Tibial artery (tissue), 4 donors: ENCODE data around the gene PKP4.

Source experiments
- DNase-seq, 2 donors: peaks; one replicate each; pipeline ENCODE4 v3.0.0-alpha.2; 2019
- H3K27ac ChIP-seq, 2 donors: fragments of 200-600 bp; sonication (generic) in 1 of 2; 1 replicate in 1 of 2; 2 replicates in 1 of 2; pipeline ENCODE4 v1.5.1; 2018 to 2019; ENCODE audit warnings: mild to moderate bottlenecking in 1 of 2
- H3K27me3 ChIP-seq, 2 donors: fragments of 200-600 bp; sonication (generic) in 1 of 2; one replicate each; pipeline versions ENCODE4 v1.5.1 to v1.6.0; 2016 to 2019
- H3K36me3 ChIP-seq, 3 donors: fragments of 200-600 bp; sonication (generic) in 2 of 3; one replicate each; pipeline ENCODE4 v1.5.1; 2016 to 2019; ENCODE audit warnings: mild to moderate bottlenecking in 2 of 3
- H3K4me1 ChIP-seq, 4 donors: fragments of 200-600 bp; sonication (generic) in 2 of 4; 1 replicate in 3 of 4; 2 replicates in 1 of 4; pipeline ENCODE4 v1.5.1; 2016 to 2019
- H3K4me3 ChIP-seq, 2 donors: fragments of 200-600 bp; sonication (generic) in 1 of 2; 1 replicate in 1 of 2; 2 replicates in 1 of 2; pipeline ENCODE4 v1.5.1; 2018 to 2019; ENCODE audit warnings: mild to moderate bottlenecking in 2 of 2
- H3K9me3 ChIP-seq, 3 donors: fragments of 200-600 bp; sonication (generic) in 1 of 3; one replicate each; pipeline ENCODE4 v1.5.1; 2016 to 2019
- CTCF ChIP-seq, 2 experiments: fragments of 200-600 bp in 1 of 2; fragments of 450-650 bp in 1 of 2; IDR thresholded peaks; one replicate each; pipeline ENCODE4 v1.5.1; 2017 to 2019; ENCODE audit warnings: antibody characterized with exemption in 2 of 2, mild to moderate bottlenecking in 1 of 2, moderate library complexity in 1 of 2
- intact Hi-C: fragments of 100-400 bp; cut with DNase I; formaldehyde crosslinking; loops from one replicate; pipeline ENCODE4 v1.15.0; 2023; ENCODE audit warnings: low total_unique reads

PKP4 gene

GRCh38 chr2:158650646-158651357, 194.1 kb downstream of the PKP4 start:
- Histone ChIP-seq H3K27ac (no peak overlapping the region), H3K9me3 (no peaks in the 10 kb centered on the region), H3K4me1 (no peaks in the 10 kb centered on the region), H3K36me3 (peaks cover 0 to 15% (median 0%) of the 10 kb centered on the region in 3 donors), H3K4me3 (no peak overlapping the region), H3K27me3 (no peaks in the 10 kb centered on the region)
- no peak for DNase-seq
- intact Hi-C loops = no loop called here
- no peak for TF ChIP-seq CTCF (IDR thresholded peaks at IDR 0.05)

GRCh38 chr2:158651358-158652057, 194.8 kb downstream of the PKP4 start:
- DNase-seq = no peak
- Histone ChIP-seq H3K4me1 (no peaks in the 10 kb centered on the region), H3K4me3 (no peak overlapping the region), H3K27me3 (no peaks in the 10 kb centered on the region), H3K36me3 (peaks cover 0 to 15% (median 0%) of the 10 kb centered on the region in 3 donors), H3K27ac (no peak overlapping the region), H3K9me3 (no peaks in the 10 kb centered on the region)
- TF ChIP-seq CTCF (IDR thresholded peaks at IDR 0.05) = no peak
- intact Hi-C loops = no loop called here

GRCh38 chr2:158655628-158656027, 198.9 kb downstream of the PKP4 start:
- Histone ChIP-seq H3K36me3 (peaks cover 0 to 16% (median 0%) of the 10 kb centered on the region in 3 donors), H3K4me3 (no peak overlapping the region), H3K27ac (no peak overlapping the region), H3K4me1 (no peaks in the 10 kb centered on the region), H3K27me3 (no peaks in the 10 kb centered on the region), H3K9me3 (no peaks in the 10 kb centered on the region)
- no peak for DNase-seq
- TF ChIP-seq CTCF (IDR thresholded peaks at IDR 0.05) = no peak
- intact Hi-C loops = no loop called here

- intact Hi-C loops = no loop called here
Observed at GRCh38 chr2:158656492-158657229, 199.9 kb downstream of the PKP4 start.

GRCh38 chr2:158658396-158658795, 201.6 kb downstream of the PKP4 start:
- Histone ChIP-seq H3K9me3 (no peaks in the 10 kb centered on the region), H3K4me1 (no peaks in the 10 kb centered on the region), H3K36me3 (peaks cover 3 to 31% (median 22%) of the 10 kb centered on the region in 3 donors), H3K27ac (no peak overlapping the region), H3K27me3 (no peaks in the 10 kb centered on the region), H3K4me3 (no peak overlapping the region)
- no peak for DNase-seq
- intact Hi-C loops = no loop called here
- TF ChIP-seq CTCF (IDR thresholded peaks at IDR 0.05) = no peak

More at GRCh38 chr2:158656492-158657229, 199.9 kb downstream of the PKP4 start:
- H3K36me3 ChIP-seq = peaks cover 0 to 15% (median 8%) of the 10 kb centered on the region in 3 donors
- no peak overlapping the region for H3K4me3 ChIP-seq
- no peak overlapping the region for H3K27ac ChIP-seq
- no peak for TF ChIP-seq CTCF (IDR thresholded peaks at IDR 0.05)
- H3K9me3 ChIP-seq = no peaks in the 10 kb centered on the region
- no peaks in the 10 kb centered on the region for H3K27me3 ChIP-seq
- DNase-seq = no peak
- H3K4me1 ChIP-seq = no peaks in the 10 kb centered on the region
